MCF 10A (cell line): ENCODE measurements around the gene PAX6. TPM values are rescaled to one million over a fixed set of nuclear protein-coding genes. Genes with fewer than 3 reads are reported as not detected.

ENCODE experiments used
- BruUV-seq: library from RNA; stranded (reverse); fragments of 400-500 nt; replicated peaks from 2 replicates; lab custom pipeline; 2021; lab: Mats Ljungman, UMichigan
- CTCF ChIA-PET: fragments of 300-600 bp; sonication (Branson Sonifier 250); formaldehyde crosslinking; extraction: SDS; loops from one replicate; lab custom pipeline; 2021; ENCODE audit warnings: antibody characterized with exemption, inconsistent platforms; lab: Yijun Ruan, JAX
- POLR2A ChIA-PET: fragments of 300-600, 350-650 bp; sonication (Branson Sonifier 250); formaldehyde crosslinking; extraction: SDS; loops from one replicate; lab custom pipeline; 2020; ENCODE audit warnings: antibody characterized with exemption, inconsistent platforms; lab: Yijun Ruan, JAX
- DNase-seq: peaks from one replicate; pipeline ENCODE4 v3.0.0-alpha.2; 2018; ENCODE audit not compliant: unreplicated experiment
- H3K27ac Mint-ChIP-seq: one replicate; pipeline ENCODE4 v1.8.0; 2022; ENCODE audit warnings: mild to moderate bottlenecking, low read depth, mixed read lengths; ENCODE audit not compliant: unreplicated experiment
- H3K27me3 Mint-ChIP-seq: one replicate; pipeline ENCODE4 v1.8.0; 2022; ENCODE audit warnings: mixed read lengths; ENCODE audit not compliant: insufficient read depth, unreplicated experiment
- H3K36me3 Mint-ChIP-seq: one replicate; pipeline ENCODE4 v1.8.0; 2022; ENCODE audit warnings: mild to moderate bottlenecking, moderate library complexity, mixed read lengths; ENCODE audit not compliant: insufficient read depth, unreplicated experiment
- H3K4me1 Mint-ChIP-seq: one replicate; pipeline ENCODE4 v1.8.0; 2022; ENCODE audit warnings: mixed read lengths; ENCODE audit not compliant: insufficient read depth, unreplicated experiment
- H3K4me3 Mint-ChIP-seq: one replicate; pipeline ENCODE4 v1.8.0; 2022; ENCODE audit warnings: mild to moderate bottlenecking, moderate library complexity, mixed read lengths; ENCODE audit not compliant: unreplicated experiment
- H3K9me3 Mint-ChIP-seq: one replicate; pipeline ENCODE4 v1.8.0; 2022; ENCODE audit warnings: mixed read lengths; ENCODE audit not compliant: unreplicated experiment
- CTCF ChIP-seq: fragments of 200-600 bp; IDR thresholded peaks from one replicate; pipeline ENCODE4 v1.8.0; 2022; ENCODE audit warnings: antibody characterized with exemption, mild to moderate bottlenecking; ENCODE audit not compliant: unreplicated experiment
- intact Hi-C: fragments of 100-400 bp; cut with micrococcal nuclease; formaldehyde crosslinking; loops from 2 replicates; pipeline ENCODE4 v1.14.1; 2022
- total RNA-seq: library from RNA; stranded (reverse); gene quantifications from 2 replicates; pipeline ENCODE4 v1.2.3, GENCODE V29; 2022

Gene PAX6
- total RNA-seq, 1 experiment from 2014 or later, result not detected

DNA sequence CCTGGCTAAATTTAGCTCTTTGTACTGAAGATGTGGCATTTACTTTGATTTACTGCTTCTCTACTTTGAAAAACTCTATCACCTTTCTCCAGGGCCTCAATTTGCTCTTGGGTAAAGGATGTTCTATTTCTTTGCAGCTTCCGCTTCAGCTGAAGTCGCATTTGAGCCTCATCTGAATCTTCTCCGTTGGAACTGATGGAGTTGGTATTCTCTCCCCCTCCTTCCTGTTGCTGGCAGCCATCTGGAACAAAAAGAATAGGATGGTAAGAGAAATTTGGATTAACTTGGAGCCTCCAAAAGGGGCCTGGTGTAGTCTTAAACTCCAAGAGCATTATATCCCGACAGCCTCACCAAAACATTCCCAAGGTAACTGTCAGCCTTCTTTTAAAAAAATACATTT is 16.6 kb downstream of the PAX6 start:
- Mint-ChIP-seq H3K4me1 (no peaks in the 10 kb centered on the region), H3K27me3 (peaks cover under 1% of the 10 kb centered on the region), H3K27ac (no peak overlapping the region), H3K4me3 (no peak overlapping the region), H3K36me3 (peaks cover 5% of the 10 kb centered on the region), H3K9me3 (peaks cover 14% of the 10 kb centered on the region)
- TF ChIP-seq CTCF, result no peak
- intact Hi-C loops, result no loop called here
- ChIA-PET CTCF (interaction anchor here (0.7 kb wide), 1 partner anchor 14 kb away, joined by 3 read pairs; no protein-coding TSS in a partner anchor), POLR2A (no interaction called here)
- BruUV-seq, result no TSS peak
- DNase-seq, result no peak

- POLR2A ChIA-PET, result interaction anchor here (0.7 kb wide), 1 partner anchor 1619 kb away, joined by 3 read pairs; no protein-coding TSS in a partner anchor
- CTCF ChIA-PET, result no interaction called here
Measured at GRCh38 chr11:31793264-31793663, 17.9 kb downstream of the PAX6 start.

GRCh38 chr11:31792456-31792855 is 18.7 kb downstream of the PAX6 start:
- DNase-seq, result no peak
- H3K27me3 Mint-ChIP-seq, result no peaks in the 10 kb centered on the region
- intact Hi-C loops, result no loop called here
- H3K27ac Mint-ChIP-seq, result no peak overlapping the region
- no peak overlapping the region for H3K4me3 Mint-ChIP-seq
- no TSS peak for BruUV-seq
- H3K9me3 Mint-ChIP-seq, result peaks cover 7% of the 10 kb centered on the region
- CTCF ChIA-PET, result no interaction called here
- TF ChIP-seq CTCF, result no peak
- H3K4me1 Mint-ChIP-seq, result no peaks in the 10 kb centered on the region
- POLR2A ChIA-PET, result no interaction called here
- peaks cover 5% of the 10 kb centered on the region for H3K36me3 Mint-ChIP-seq

More at GRCh38 chr11:31793264-31793663, 17.9 kb downstream of the PAX6 start:
- no peak for TF ChIP-seq CTCF
- no peaks in the 10 kb centered on the region for H3K4me1 Mint-ChIP-seq
- intact Hi-C loops, result no loop called here
- no peak overlapping the region for H3K27ac Mint-ChIP-seq
- H3K36me3 Mint-ChIP-seq, result peaks cover 5% of the 10 kb centered on the region
- no peak for DNase-seq
- no peaks in the 10 kb centered on the region for H3K27me3 Mint-ChIP-seq
- BruUV-seq, result no TSS peak
- peaks cover 14% of the 10 kb centered on the region for H3K9me3 Mint-ChIP-seq
- H3K4me3 Mint-ChIP-seq, result no peak overlapping the region

- BruUV-seq, result no TSS peak
- Mint-ChIP-seq H3K36me3 (peaks cover 5% of the 10 kb centered on the region), H3K27ac (no peak overlapping the region), H3K4me1 (no peaks in the 10 kb centered on the region), H3K27me3 (no peaks in the 10 kb centered on the region), H3K9me3 (peaks cover 6% of the 10 kb centered on the region), H3K4me3 (no peak overlapping the region)
- no peak for TF ChIP-seq CTCF
- DNase-seq, result no peak
- CTCF ChIA-PET, result no interaction called here
- POLR2A ChIA-PET, result no interaction called here
- intact Hi-C loops, result no loop called here
Measured at GRCh38 chr11:31792036-31792435, 19.1 kb downstream of the PAX6 start.
